ENCODE results near the gene FHAD1. TPM values are rescaled to one million over a fixed set of nuclear protein-coding genes. Genes with fewer than 3 reads are reported as not detected.

FHAD1 gene
- total RNA-seq, 1 donor from 2014 or later = 2.1 TPM

DNA sequence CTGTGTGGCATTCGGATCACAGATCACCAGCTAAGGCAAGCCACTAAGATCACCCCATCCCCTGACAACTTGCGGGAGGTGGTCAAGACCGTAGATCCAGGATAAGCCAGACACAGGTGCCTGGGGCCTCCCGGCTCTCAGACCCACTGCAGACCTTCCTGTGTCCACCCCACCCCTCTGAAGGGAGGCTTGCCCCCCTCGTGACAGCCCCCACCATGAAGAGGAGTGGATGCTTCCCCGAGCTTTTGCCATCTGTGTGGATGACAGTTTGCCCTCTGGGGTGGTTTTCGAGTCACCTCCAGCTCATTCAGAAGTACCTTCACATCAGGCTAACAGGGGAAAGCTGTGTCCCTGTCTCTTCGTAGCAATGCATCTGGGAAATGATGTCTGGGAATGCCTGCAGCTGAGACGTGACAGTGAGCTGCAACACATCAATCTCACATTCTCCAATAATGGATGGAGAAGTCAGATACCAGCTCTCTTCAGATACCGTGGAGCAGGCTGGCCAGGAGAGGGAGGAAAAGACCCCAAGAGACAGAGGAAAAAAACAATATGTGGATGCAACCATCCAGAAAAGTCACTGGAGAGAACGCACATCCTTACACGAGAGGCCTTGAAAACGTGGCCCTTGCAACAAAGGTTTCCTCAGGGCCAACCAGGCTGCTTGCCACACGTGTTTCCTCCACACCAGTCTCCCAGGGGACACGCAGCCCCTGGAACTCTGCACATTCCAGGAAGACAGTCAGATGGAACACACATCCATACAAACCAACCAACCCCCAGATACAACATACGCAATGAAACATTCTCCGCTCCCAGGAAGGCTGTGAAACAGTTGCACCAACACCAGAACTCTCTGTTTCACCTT lies 20.4 kb upstream of the FHAD1 start:
- H3K4me1 ChIP-seq (ENCODE audit: control insufficient read depth in 3 of 3, insufficient read depth in 3 of 3, low read length in 3 of 3) = peaks cover 0 to 15% (median 3%) of the 10 kb centered on the region in 3 donors
- no peak overlapping the region for H3K27ac ChIP-seq (ENCODE audit: low read depth, low read length)
- no peaks in the 10 kb centered on the region for H3K36me3 ChIP-seq (ENCODE audit: control insufficient read depth in 3 of 3, insufficient read depth in 3 of 3, low read length in 3 of 3)
- peaks cover 0 to 3% (median 0%) of the 10 kb centered on the region in 3 donors for H3K27me3 ChIP-seq (ENCODE audit: control insufficient read depth in 3 of 3, insufficient read depth in 3 of 3, low read length in 3 of 3)
- no peak overlapping the region for H3K4me3 ChIP-seq (ENCODE audit: low read length in 3 of 3)
- peak overlapping the region in 1 of 3 donors; percentile 16 for H3K9ac ChIP-seq (ENCODE audit: low read depth in 1 of 3, low read length in 3 of 3)
- H3K9me3 ChIP-seq (ENCODE audit: control insufficient read depth in 3 of 3, low read length in 3 of 3) = no peaks in the 10 kb centered on the region

DNA sequence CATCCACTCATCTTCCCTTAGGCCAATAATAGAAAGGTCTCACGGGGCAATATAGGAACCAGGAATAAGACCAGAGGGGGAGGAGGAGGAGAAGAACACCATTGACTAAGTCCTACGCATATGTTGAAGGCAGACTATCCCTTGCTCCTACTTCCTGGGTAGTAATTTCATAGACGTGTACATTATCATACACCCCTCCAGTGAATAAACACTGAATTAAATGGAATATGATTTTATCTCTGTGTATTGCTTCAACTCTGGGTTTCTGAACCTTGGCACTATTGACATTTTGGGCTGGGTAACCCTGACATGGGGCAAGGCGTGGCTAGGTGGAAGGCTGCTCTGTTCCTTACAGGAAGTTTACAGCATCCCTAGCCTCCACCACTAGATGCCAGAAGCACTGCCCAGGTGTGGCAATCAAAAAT lies 17.3 kb upstream of the FHAD1 start:
- Histone ChIP-seq H3K9ac (ENCODE audit: low read depth in 1 of 3, low read length in 3 of 3) (no peak overlapping the region), H3K4me3 (ENCODE audit: low read length in 3 of 3) (no peak overlapping the region), H3K27me3 (ENCODE audit: control insufficient read depth in 3 of 3, insufficient read depth in 3 of 3, low read length in 3 of 3) (no peaks in the 10 kb centered on the region), H3K9me3 (ENCODE audit: control insufficient read depth in 3 of 3, low read length in 3 of 3) (no peaks in the 10 kb centered on the region), H3K4me1 (ENCODE audit: control insufficient read depth in 3 of 3, insufficient read depth in 3 of 3, low read length in 3 of 3) (peaks cover 0 to 10% (median 0%) of the 10 kb centered on the region in 3 donors), H3K27ac (ENCODE audit: low read depth, low read length) (no peak overlapping the region), H3K36me3 (ENCODE audit: control insufficient read depth in 3 of 3, insufficient read depth in 3 of 3, low read length in 3 of 3) (no peaks in the 10 kb centered on the region)

DNA sequence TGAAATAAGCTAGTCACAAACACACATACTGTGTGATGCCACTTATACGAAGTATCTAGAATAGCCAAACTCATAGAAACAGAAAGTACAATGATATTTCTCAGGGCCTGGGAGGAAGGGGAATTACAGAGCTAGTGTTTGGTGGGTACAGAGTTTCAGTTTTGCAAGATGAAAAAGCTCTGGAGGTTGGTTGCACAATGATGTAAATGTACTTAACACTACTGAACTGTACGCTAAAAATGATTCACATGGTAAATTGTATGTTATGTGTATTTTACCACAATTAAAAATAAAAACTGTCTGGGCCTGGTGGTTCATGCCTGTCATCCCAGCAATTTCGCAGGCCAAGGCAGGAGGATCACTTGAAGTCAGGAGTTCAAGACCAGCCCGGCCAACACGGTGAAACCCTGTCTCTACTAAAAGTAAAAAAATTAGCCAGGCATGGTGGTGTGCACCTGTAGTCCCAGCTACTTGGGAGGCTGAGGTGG lies 15.3 kb upstream of the FHAD1 start:
- Histone ChIP-seq H3K4me3 (ENCODE audit: low read length in 3 of 3) (no peak overlapping the region), H3K9ac (ENCODE audit: low read depth in 1 of 3, low read length in 3 of 3) (no peak overlapping the region), H3K27me3 (ENCODE audit: control insufficient read depth in 3 of 3, insufficient read depth in 3 of 3, low read length in 3 of 3) (no peaks in the 10 kb centered on the region), H3K36me3 (ENCODE audit: control insufficient read depth in 3 of 3, insufficient read depth in 3 of 3, low read length in 3 of 3) (no peaks in the 10 kb centered on the region), H3K4me1 (ENCODE audit: control insufficient read depth in 3 of 3, insufficient read depth in 3 of 3, low read length in 3 of 3) (peaks cover 0 to under 1% (median 0%) of the 10 kb centered on the region in 3 donors), H3K27ac (ENCODE audit: low read depth, low read length) (no peak overlapping the region), H3K9me3 (ENCODE audit: control insufficient read depth in 3 of 3, low read length in 3 of 3) (no peaks in the 10 kb centered on the region)

- no peaks in the 10 kb centered on the region for H3K4me1 ChIP-seq (ENCODE audit: control insufficient read depth in 3 of 3, insufficient read depth in 3 of 3, low read length in 3 of 3)
- no peak overlapping the region for H3K9ac ChIP-seq (ENCODE audit: low read depth in 1 of 3, low read length in 3 of 3)
- H3K36me3 ChIP-seq (ENCODE audit: control insufficient read depth in 3 of 3, insufficient read depth in 3 of 3, low read length in 3 of 3) = no peaks in the 10 kb centered on the region
- peaks cover 0 to 4% (median 2%) of the 10 kb centered on the region in 3 donors for H3K27me3 ChIP-seq (ENCODE audit: control insufficient read depth in 3 of 3, insufficient read depth in 3 of 3, low read length in 3 of 3)
- no peak overlapping the region for H3K4me3 ChIP-seq (ENCODE audit: low read length in 3 of 3)
- H3K27ac ChIP-seq (ENCODE audit: low read depth, low read length) = no peak overlapping the region
- no peaks in the 10 kb centered on the region for H3K9me3 ChIP-seq (ENCODE audit: control insufficient read depth in 3 of 3, low read length in 3 of 3)
These were observed 13.3 kb upstream of the FHAD1 start for GRCh38 chr1:15233689-15234088.

DNA sequence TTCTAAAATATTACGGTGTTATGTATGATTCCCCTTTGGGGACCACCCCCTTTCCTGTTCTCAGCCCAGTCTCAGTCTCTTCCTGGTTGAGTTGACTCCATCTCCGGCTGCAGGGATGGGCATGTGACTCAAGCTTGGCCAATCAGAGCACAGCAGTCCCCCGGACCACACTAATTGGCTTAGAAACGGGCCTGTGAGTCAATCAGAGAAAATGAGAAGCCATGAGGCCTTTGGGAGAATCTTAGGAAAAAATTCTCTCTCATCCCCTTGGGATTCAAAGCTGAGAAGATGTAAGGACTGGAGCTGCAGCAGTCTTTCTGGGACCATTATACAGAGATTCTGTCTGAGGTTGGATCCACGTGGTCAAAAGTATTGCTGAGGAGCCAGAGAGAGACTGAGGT lies 10.7 kb upstream of the FHAD1 start:
- Histone ChIP-seq H3K27ac (ENCODE audit: low read depth, low read length) (no peak overlapping the region), H3K9me3 (ENCODE audit: control insufficient read depth in 3 of 3, low read length in 3 of 3) (no peaks in the 10 kb centered on the region), H3K4me1 (ENCODE audit: control insufficient read depth in 3 of 3, insufficient read depth in 3 of 3, low read length in 3 of 3) (no peaks in the 10 kb centered on the region), H3K36me3 (ENCODE audit: control insufficient read depth in 3 of 3, insufficient read depth in 3 of 3, low read length in 3 of 3) (no peaks in the 10 kb centered on the region), H3K27me3 (ENCODE audit: control insufficient read depth in 3 of 3, insufficient read depth in 3 of 3, low read length in 3 of 3) (peaks cover 2 to 4% (median 3%) of the 10 kb centered on the region in 3 donors), H3K9ac (ENCODE audit: low read depth in 1 of 3, low read length in 3 of 3) (no peak overlapping the region), H3K4me3 (ENCODE audit: low read length in 3 of 3) (no peak overlapping the region)

- Histone ChIP-seq H3K4me1 (ENCODE audit: control insufficient read depth in 3 of 3, insufficient read depth in 3 of 3, low read length in 3 of 3) (no peaks in the 10 kb centered on the region), H3K9me3 (ENCODE audit: control insufficient read depth in 3 of 3, low read length in 3 of 3) (no peaks in the 10 kb centered on the region), H3K9ac (ENCODE audit: low read depth in 1 of 3, low read length in 3 of 3) (no peak overlapping the region), H3K36me3 (ENCODE audit: control insufficient read depth in 3 of 3, insufficient read depth in 3 of 3, low read length in 3 of 3) (no peaks in the 10 kb centered on the region), H3K27ac (ENCODE audit: low read depth, low read length) (no peak overlapping the region), H3K27me3 (ENCODE audit: control insufficient read depth in 3 of 3, insufficient read depth in 3 of 3, low read length in 3 of 3) (peaks cover 2 to 4% (median 3%) of the 10 kb centered on the region in 3 donors), H3K4me3 (ENCODE audit: low read length in 3 of 3) (no peak overlapping the region)
These were observed 10.3 kb upstream of the FHAD1 start for GRCh38 chr1:15236746-15237145.

DNA sequence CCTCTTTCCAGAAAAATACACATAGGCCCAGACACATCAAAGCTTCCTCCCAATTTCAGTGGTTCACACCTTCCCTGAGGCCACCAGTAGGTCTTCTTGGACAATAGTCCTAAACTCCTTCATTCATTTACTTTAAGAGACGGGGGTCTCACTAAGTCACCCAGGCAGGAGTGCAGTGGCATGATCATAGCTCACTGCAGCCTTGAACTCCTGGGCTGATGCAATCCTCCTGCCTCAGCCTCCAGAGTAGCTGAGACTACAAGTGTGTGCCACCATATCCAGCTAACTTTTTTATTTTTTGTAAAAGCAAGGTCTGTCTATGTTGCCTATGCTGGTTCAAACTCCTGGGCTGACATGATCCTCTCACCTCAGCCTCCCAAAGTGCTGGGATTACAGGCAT lies 8.2 kb upstream of the FHAD1 start:
- H3K27me3 ChIP-seq (ENCODE audit: control insufficient read depth in 3 of 3, insufficient read depth in 3 of 3, low read length in 3 of 3) = peaks cover 2 to 4% (median 3%) of the 10 kb centered on the region in 3 donors
- H3K36me3 ChIP-seq (ENCODE audit: control insufficient read depth in 3 of 3, insufficient read depth in 3 of 3, low read length in 3 of 3) = no peaks in the 10 kb centered on the region
- H3K9me3 ChIP-seq (ENCODE audit: control insufficient read depth in 3 of 3, low read length in 3 of 3) = no peaks in the 10 kb centered on the region

GRCh38 chr1:15242766-15243165 lies 4.3 kb upstream of the FHAD1 start:
- no peak overlapping the region for H3K9ac ChIP-seq (ENCODE audit: low read depth in 1 of 3, low read length in 3 of 3)
- no peak overlapping the region for H3K4me3 ChIP-seq (ENCODE audit: low read length in 3 of 3)
- H3K36me3 ChIP-seq (ENCODE audit: control insufficient read depth in 3 of 3, insufficient read depth in 3 of 3, low read length in 3 of 3) = no peaks in the 10 kb centered on the region
- H3K27ac ChIP-seq (ENCODE audit: low read depth, low read length) = no peak overlapping the region
- H3K9me3 ChIP-seq (ENCODE audit: control insufficient read depth in 3 of 3, low read length in 3 of 3) = no peaks in the 10 kb centered on the region
- H3K4me1 ChIP-seq (ENCODE audit: control insufficient read depth in 3 of 3, insufficient read depth in 3 of 3, low read length in 3 of 3) = peaks cover 0 to 2% (median 0%) of the 10 kb centered on the region in 3 donors
- H3K27me3 ChIP-seq (ENCODE audit: control insufficient read depth in 3 of 3, insufficient read depth in 3 of 3, low read length in 3 of 3) = peaks cover 14 to 17% (median 15%) of the 10 kb centered on the region in 3 donors

More for the DNA sequence above, 8.2 kb upstream of the FHAD1 start:
- Histone ChIP-seq H3K27ac (ENCODE audit: low read depth, low read length) (no peak overlapping the region), H3K4me1 (ENCODE audit: control insufficient read depth in 3 of 3, insufficient read depth in 3 of 3, low read length in 3 of 3) (no peaks in the 10 kb centered on the region), H3K4me3 (ENCODE audit: low read length in 3 of 3) (no peak overlapping the region), H3K9ac (ENCODE audit: low read depth in 1 of 3, low read length in 3 of 3) (no peak overlapping the region)

- Histone ChIP-seq H3K27ac (ENCODE audit: low read depth, low read length) (no peak overlapping the region), H3K27me3 (ENCODE audit: control insufficient read depth in 3 of 3, insufficient read depth in 3 of 3, low read length in 3 of 3) (peaks cover 17 to 21% (median 20%) of the 10 kb centered on the region in 3 donors), H3K4me1 (ENCODE audit: control insufficient read depth in 3 of 3, insufficient read depth in 3 of 3, low read length in 3 of 3) (peaks cover 0 to 2% (median 0%) of the 10 kb centered on the region in 3 donors), H3K36me3 (ENCODE audit: control insufficient read depth in 3 of 3, insufficient read depth in 3 of 3, low read length in 3 of 3) (no peaks in the 10 kb centered on the region), H3K9ac (ENCODE audit: low read depth in 1 of 3, low read length in 3 of 3) (no peak overlapping the region), H3K9me3 (ENCODE audit: control insufficient read depth in 3 of 3, low read length in 3 of 3) (no peaks in the 10 kb centered on the region), H3K4me3 (ENCODE audit: low read length in 3 of 3) (no peak overlapping the region)
These were observed 3.6 kb upstream of the FHAD1 start for GRCh38 chr1:15243275-15244043.
